Measurements from ENCODE around the gene C12orf57. TPM values are rescaled to one million over a fixed set of nuclear protein-coding genes. Genes with fewer than 3 reads are reported as not detected.
A peak's percentile ranks its signal among the peaks of the same experiment; 100 is the strongest.

C12orf57 gene
- total and polyA plus RNA-seq, 2 experiments from 2014 or later: 204 to 262 TPM

GRCh38 chr12:6942331-6942665, 1.5 kb upstream of the C12orf57 start (continued):
- TF ChIP-seq ZNF462 (CRISPR knock-in tag; IDR thresholded peaks at IDR 0.05) (no peak), EZH2 (IDR thresholded peaks at IDR 0.05; ENCODE audit: low read depth, unreplicated experiment) (no peak), POLR2AphosphoS5 (IDR thresholded peaks at IDR 0.05; ENCODE audit: low read depth) (no peak), EZH2phosphoT487 (IDR thresholded peaks at IDR 0.05; ENCODE audit: unreplicated experiment) (no peak), STAT1 (IDR thresholded peaks at IDR 0.05; ENCODE audit: unreplicated experiment) (no peak), CREB1 (CRISPR knock-in tag; IDR thresholded peaks at IDR 0.05; ENCODE audit: low read depth) (no peak)

DNA sequence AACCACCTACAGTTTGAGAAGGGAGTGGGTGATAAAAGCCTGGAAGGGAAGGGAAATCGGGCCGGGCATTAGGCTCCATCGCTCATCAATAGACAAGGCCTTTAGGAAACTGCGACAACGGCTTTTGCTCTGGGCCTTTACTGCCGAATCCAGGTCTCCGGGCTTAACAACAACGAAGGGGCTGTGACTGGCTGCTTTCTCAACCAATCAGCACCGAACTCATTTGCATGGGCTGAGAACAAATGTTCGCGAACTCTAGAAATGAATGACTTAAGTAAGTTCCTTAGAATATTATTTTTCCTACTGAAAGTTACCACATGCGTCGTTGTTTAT, 467 bp upstream of the C12orf57 start:
- Histone ChIP-seq H3K4me2 (peak overlapping the region; percentile 79), H3K27me3 (ENCODE audit: insufficient read depth) (no peaks in the 10 kb centered on the region), H3K27ac (ENCODE audit: low read depth) (peak overlapping the region; percentile 87), H3K36me3 (ENCODE audit: insufficient read depth) (no peaks in the 10 kb centered on the region), H3F3A (replicated peaks; ENCODE audit: low read depth) (peaks cover 38% of the 10 kb centered on the region), H3K9me2 (ENCODE audit: insufficient read depth) (no peaks in the 10 kb centered on the region), H3K4me1 (ENCODE audit: insufficient read depth) (peaks cover 23% of the 10 kb centered on the region), H3K79me2 (replicated peaks; ENCODE audit: insufficient read depth) (0 out of 2 replicates have a peak, but pooled peaks cover 10% of the 10 kb centered on the region), H4K20me1 (replicated peaks; ENCODE audit: insufficient read depth) (no peaks in the 10 kb centered on the region; the same call in 1 of the 2 replicates), H2AFZ (no peak overlapping the region), H3K4me3 (peak overlapping the region; percentile 70)
- DNase-seq (ENCODE audit: low spot score) (peak; percentile 96), ATAC-seq (peak; percentile 24)
- peaks cover 31% of the 10 kb centered on the region for H3K36me3 Mint-ChIP-seq (ENCODE audit: low read depth)
- peak overlapping the region; percentile 96 for H3K4me3 Mint-ChIP-seq
- peaks cover 55% of the 10 kb centered on the region for H3K4me1 Mint-ChIP-seq
- peaks cover 6% of the 10 kb centered on the region; the same call in 2 of the 3 replicates for H3K9me3 Mint-ChIP-seq
- TF ChIP-seq EZH2phosphoT487 (IDR thresholded peaks at IDR 0.05; ENCODE audit: unreplicated experiment) (no peak), JUNB (IDR thresholded peaks at IDR 0.05; ENCODE audit: unreplicated experiment) (no peak), ZNF462 (CRISPR knock-in tag; IDR thresholded peaks at IDR 0.05) (no peak)
- peak overlapping the region; percentile 100 for H3K27ac Mint-ChIP-seq
- H3K27me3 Mint-ChIP-seq (ENCODE audit: insufficient read depth, low read depth, poor library complexity): peaks cover 58% of the 10 kb centered on the region
